Measurements from ENCODE around the gene MAGI2. TPM values are rescaled to one million over a fixed set of nuclear protein-coding genes. Genes with fewer than 3 reads are reported as not detected.

Gene MAGI2
- total and polyA plus RNA-seq, 2 of the 13 experiments (the other 11 are each of a cell fraction or from before 2014, with no cell fraction given) = 1.5 to 3.8 TPM

DNA sequence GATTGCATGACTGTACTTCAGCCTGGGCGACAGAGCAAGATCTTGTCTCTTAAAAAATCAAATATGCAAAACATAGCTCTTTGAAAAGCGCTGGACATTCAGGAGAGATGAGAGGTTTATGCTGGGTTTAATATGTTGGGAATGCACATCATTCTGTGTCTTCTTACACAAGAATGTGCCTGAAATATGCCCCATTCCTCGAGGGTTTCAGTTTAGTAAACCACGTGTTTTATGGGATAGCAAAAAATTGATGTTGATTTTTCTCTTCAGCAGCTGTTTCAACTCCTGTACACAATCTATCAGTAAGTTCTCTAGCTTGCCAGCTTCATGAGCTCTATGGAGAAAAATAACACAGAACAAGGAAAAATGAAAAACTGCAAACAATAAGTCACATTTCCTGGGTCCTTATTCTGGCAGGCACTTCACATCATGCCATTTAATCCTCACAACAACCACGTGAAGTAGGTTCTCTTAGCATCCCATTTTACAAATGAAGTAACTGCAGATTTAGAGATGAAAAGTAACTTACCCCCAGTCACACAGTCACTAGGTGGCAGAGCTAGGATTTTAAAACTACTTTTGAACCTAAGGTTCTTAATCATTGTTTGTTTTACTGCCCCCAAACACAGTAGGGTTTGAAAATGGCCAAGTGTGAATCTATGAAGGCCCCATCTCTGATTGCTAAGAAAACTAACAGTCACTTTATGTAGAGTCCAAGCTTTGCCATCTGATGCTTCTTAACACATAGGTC lies 1231.3 kb downstream of the MAGI2 start (continued):
- TF ChIP-seq, protein P1, sequence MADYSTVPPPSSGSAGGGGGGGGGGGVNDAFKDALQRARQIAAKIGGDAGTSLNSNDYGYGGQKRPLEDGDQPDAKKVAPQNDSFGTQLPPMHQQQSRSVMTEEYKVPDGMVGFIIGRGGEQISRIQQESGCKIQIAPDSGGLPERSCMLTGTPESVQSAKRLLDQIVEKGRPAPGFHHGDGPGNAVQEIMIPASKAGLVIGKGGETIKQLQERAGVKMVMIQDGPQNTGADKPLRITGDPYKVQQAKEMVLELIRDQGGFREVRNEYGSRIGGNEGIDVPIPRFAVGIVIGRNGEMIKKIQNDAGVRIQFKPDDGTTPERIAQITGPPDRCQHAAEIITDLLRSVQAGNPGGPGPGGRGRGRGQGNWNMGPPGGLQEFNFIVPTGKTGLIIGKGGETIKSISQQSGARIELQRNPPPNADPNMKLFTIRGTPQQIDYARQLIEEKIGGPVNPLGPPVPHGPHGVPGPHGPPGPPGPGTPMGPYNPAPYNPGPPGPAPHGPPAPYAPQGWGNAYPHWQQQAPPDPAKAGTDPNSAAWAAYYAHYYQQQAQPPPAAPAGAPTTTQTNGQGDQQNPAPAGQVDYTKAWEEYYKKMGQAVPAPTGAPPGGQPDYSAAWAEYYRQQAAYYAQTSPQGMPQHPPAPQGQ (CRISPR knock-in tag; IDR thresholded peaks at IDR 0.05; ENCODE audit: borderline replicate concordance) = no peak
- TF ChIP-seq ZNF776 (CRISPR knock-in tag; IDR thresholded peaks at IDR 0.05) (no peak), REL (CRISPR knock-in tag; conservative IDR thresholded peaks at IDR 0.05) (no peak), ZNF17 (CRISPR knock-in tag; IDR thresholded peaks at IDR 0.05) (no peak), ZNF124 (CRISPR knock-in tag; IDR thresholded peaks at IDR 0.05) (no peak), SNAI1 (CRISPR knock-in tag; IDR thresholded peaks at IDR 0.05; ENCODE audit: borderline replicate concordance) (no peak), ATAD3A (CRISPR knock-in tag; IDR thresholded peaks at IDR 0.05) (no peak), RARG (CRISPR knock-in tag; IDR thresholded peaks at IDR 0.05; ENCODE audit: low read depth) (no peak), ARID2 (CRISPR knock-in tag; IDR thresholded peaks at IDR 0.05; ENCODE audit: borderline replicate concordance) (no peak)

GRCh38 chr7:78220754-78221153 lies 1232.7 kb downstream of the MAGI2 start:
- no TSS peak for BruUV-seq (replicated peaks)
- ATAC-seq = no peak
- ChIA-PET CTCF (ENCODE audit: low intra/inter-chr PET ratio, low total read pairs) (no interaction called here), POLR2A (no interaction called here)
- no peak for FAIRE-seq
- Histone ChIP-seq H3K9ac (ENCODE audit: insufficient read depth, low read depth, low read length) (no peak overlapping the region), H3K27me3 (ENCODE audit: control insufficient read depth in 1 of 2, insufficient read depth in 2 of 2, low read length in 2 of 2) (no peaks in the 10 kb centered on the region), H3K27ac (ENCODE audit: extremely low read length, insufficient read depth, low read length) (no peak overlapping the region), H3K4me1 (ENCODE audit: insufficient read depth, low read length) (no peaks in the 10 kb centered on the region), H3K9me3 (ENCODE audit: low read length) (no peaks in the 10 kb centered on the region), H2AFZ (ENCODE audit: low read length) (no peak overlapping the region), H3K79me2 (ENCODE audit: insufficient read depth, low read length) (no peaks in the 10 kb centered on the region), H3K4me3 (replicated peaks in 1 of 3; ENCODE audit: insufficient read depth in 1 of 3, low read depth in 2 of 3, low read length in 3 of 3) (no peak overlapping the region), H3K4me2 (ENCODE audit: low read depth, low read length) (no peak overlapping the region), H3K36me3 (replicated peaks in 1 of 2; ENCODE audit: control insufficient read depth in 1 of 2, insufficient read depth in 2 of 2, low read length in 2 of 2) (no peaks in the 10 kb centered on the region), H4K20me1 (ENCODE audit: insufficient read depth, low read length) (no peaks in the 10 kb centered on the region)
- intact Hi-C loops (cut with micrococcal nuclease; ENCODE audit: unreplicated experiment) (no loop called here), in situ Hi-C loops (cut with HindIII; ENCODE audit: extremely low pct_ligation_motif_present, low pct_unique_long_range_greater_than_20kb) (no loop called here)
- no peak for DNase-seq (ENCODE audit: low spot score)
- 28% methylated on average over 5 of the region's 5 CpGs for WGBS (ENCODE audit: low lambda C conversion rate)
- TF ChIP-seq ZNF276 (CRISPR knock-in tag; IDR thresholded peaks at IDR 0.05; ENCODE audit: low read depth) (no peak), ZBTB20 (CRISPR knock-in tag; IDR thresholded peaks at IDR 0.05; ENCODE audit: borderline replicate concordance, low read depth) (no peak), LBX2 (CRISPR knock-in tag; IDR thresholded peaks at IDR 0.05; ENCODE audit: borderline replicate concordance) (no peak), TBX2 (CRISPR knock-in tag; IDR thresholded peaks at IDR 0.05; ENCODE audit: borderline replicate concordance) (no peak), HMG20B (CRISPR knock-in tag; conservative IDR thresholded peaks at IDR 0.05) (no peak), E2F5 (CRISPR knock-in tag; conservative IDR thresholded peaks at IDR 0.05) (no peak)
